ENCODE results near the gene GSE1. TPM values are rescaled to one million over a fixed set of nuclear protein-coding genes. Genes with fewer than 3 reads are reported as not detected.

GSE1 gene
- total and polyA plus RNA-seq, 2 experiments from 2014 or later, result 27.9 to 43.5 TPM

GRCh38 chr16:85657996-85658395 lies 44.9 kb downstream of the GSE1 start:
- no peak overlapping the region for H3K4me3 ChIP-seq
- TF ChIP-seq CTCF (IDR thresholded peaks at IDR 0.05; ENCODE audit: poor library complexity), result no peak
- TF ChIP-seq EZH2phosphoT487 (IDR thresholded peaks at IDR 0.05; ENCODE audit: low read depth, severe bottlenecking, unreplicated experiment), result no peak
- TF ChIP-seq EZH2 (IDR thresholded peaks at IDR 0.05; ENCODE audit: borderline replicate concordance), result no peak
- no peaks in the 10 kb centered on the region for H3K9me3 ChIP-seq (ENCODE audit: low read depth)
- H3K9me2 ChIP-seq (replicated peaks; ENCODE audit: insufficient read depth), result no peaks in the 10 kb centered on the region
- H3K27ac ChIP-seq, result no peak overlapping the region
- peaks cover 27% of the 10 kb centered on the region for H4K20me1 ChIP-seq (ENCODE audit: insufficient read depth, poor library complexity, severe bottlenecking)
- peaks cover 7% of the 10 kb centered on the region for H3K79me2 ChIP-seq
- no peak overlapping the region for H3K4me2 ChIP-seq
- WGBS (ENCODE audit: low lambda C conversion rate, missing lambda C conversion rate), result 93% methylated on average over 3 of the region's 3 CpGs
- no peaks in the 10 kb centered on the region for H3K36me3 ChIP-seq (replicated peaks; ENCODE audit: insufficient read depth, low read depth)
- H3K27me3 ChIP-seq, result no peaks in the 10 kb centered on the region
- H3K4me1 ChIP-seq (ENCODE audit: insufficient read depth), result no peaks in the 10 kb centered on the region
- DNase-seq (ENCODE audit: low spot score), result no peak
- H2AFZ ChIP-seq, result no peak overlapping the region

- Histone ChIP-seq H3K79me2 (peaks cover 7% of the 10 kb centered on the region), H3K9me2 (replicated peaks; ENCODE audit: insufficient read depth) (no peaks in the 10 kb centered on the region), H3K4me1 (ENCODE audit: insufficient read depth) (no peaks in the 10 kb centered on the region), H3K9me3 (ENCODE audit: low read depth) (no peaks in the 10 kb centered on the region), H3K27me3 (no peaks in the 10 kb centered on the region), H3K27ac (no peak overlapping the region), H3K36me3 (replicated peaks; ENCODE audit: insufficient read depth, low read depth) (no peaks in the 10 kb centered on the region), H3K4me3 (no peak overlapping the region), H2AFZ (no peak overlapping the region), H4K20me1 (ENCODE audit: insufficient read depth, poor library complexity, severe bottlenecking) (peaks cover 21% of the 10 kb centered on the region), H3K4me2 (no peak overlapping the region)
- DNase-seq (ENCODE audit: low spot score), result no peak
- no peak for TF ChIP-seq EZH2 (IDR thresholded peaks at IDR 0.05; ENCODE audit: borderline replicate concordance)
- no peak for TF ChIP-seq EZH2phosphoT487 (IDR thresholded peaks at IDR 0.05; ENCODE audit: low read depth, severe bottlenecking, unreplicated experiment)
- TF ChIP-seq CTCF (IDR thresholded peaks at IDR 0.05; ENCODE audit: poor library complexity), result no peak
- WGBS (ENCODE audit: low lambda C conversion rate, missing lambda C conversion rate), result 91% methylated on average over 18 of the region's 18 CpGs
These were observed 45.6 kb downstream of the GSE1 start for GRCh38 chr16:85658504-85659326.

GRCh38 chr16:85659336-85659735 lies 46.2 kb downstream of the GSE1 start:
- Histone ChIP-seq H3K4me2 (no peak overlapping the region), H3K4me1 (ENCODE audit: insufficient read depth) (no peaks in the 10 kb centered on the region), H3K27ac (no peak overlapping the region), H3K79me2 (peaks cover 7% of the 10 kb centered on the region), H4K20me1 (ENCODE audit: insufficient read depth, poor library complexity, severe bottlenecking) (peaks cover 18% of the 10 kb centered on the region), H3K9me3 (ENCODE audit: low read depth) (no peaks in the 10 kb centered on the region), H3K36me3 (replicated peaks; ENCODE audit: insufficient read depth, low read depth) (no peaks in the 10 kb centered on the region), H3K4me3 (no peak overlapping the region), H2AFZ (no peak overlapping the region), H3K9me2 (replicated peaks; ENCODE audit: insufficient read depth) (no peaks in the 10 kb centered on the region), H3K27me3 (no peaks in the 10 kb centered on the region)
- no peak for DNase-seq (ENCODE audit: low spot score)
- TF ChIP-seq EZH2phosphoT487 (IDR thresholded peaks at IDR 0.05; ENCODE audit: low read depth, severe bottlenecking, unreplicated experiment), result no peak
- no peak for TF ChIP-seq CTCF (IDR thresholded peaks at IDR 0.05; ENCODE audit: poor library complexity)
- no peak for TF ChIP-seq EZH2 (IDR thresholded peaks at IDR 0.05; ENCODE audit: borderline replicate concordance)
- 93% methylated on average over 8 of the region's 8 CpGs for WGBS (ENCODE audit: low lambda C conversion rate, missing lambda C conversion rate)
